ENCODE results near the gene SRRM1.
"Not testable (repeated sequence)": the region's sequence is repeated elsewhere in the genome, so short reads cannot be mapped to it uniquely, and the experiment has no call there.

DNA sequence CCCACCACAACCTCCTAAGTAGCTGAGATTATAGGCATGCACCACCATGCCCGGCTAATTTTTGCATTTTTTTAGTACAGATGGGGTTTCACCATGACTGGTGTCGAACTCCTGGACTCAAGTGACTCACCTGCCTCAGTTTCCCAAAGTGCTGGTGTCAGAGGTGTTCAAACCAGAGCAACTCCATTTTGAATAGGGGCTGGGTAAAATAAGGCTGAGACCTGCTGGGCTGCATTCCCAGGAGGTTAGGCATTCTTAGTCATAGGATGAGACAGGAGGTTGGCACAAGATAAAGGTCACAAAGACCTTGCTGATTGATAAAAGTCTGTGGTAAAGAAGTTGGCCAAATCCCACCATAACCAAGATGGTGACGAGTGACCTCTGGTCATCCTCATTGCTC is 35.3 kb downstream of the SRRM1 start:
- TF ChIP-seq POLR2A, CTCF (IDR thresholded peaks at IDR 0.05): not testable (repeated sequence)

All from sigmoid colon (tissue), 3 donors.